Activated CD8-positive, alpha-beta memory T cell treated with anti-CD3 and anti-CD28 coated beads, Interleukin-2, amount 50 U/mL, for 24 hours (primary cell): Measurements from ENCODE around the gene PIK3C2A.

Source experiments
- DNase-seq: peaks from one replicate; pipeline ENCODE4 v3.0.0-alpha.2; 2020; ENCODE audit errors: extremely low read depth

The PIK3C2A gene

GRCh38 chr11:17162376-17162775 lies 45.4 kb downstream of the PIK3C2A start:
- DNase-seq: no peak

- no peak for DNase-seq
Measured at GRCh38 chr11:17161515-17161914, 46.3 kb downstream of the PIK3C2A start.

GRCh38 chr11:17159441-17159840 lies 48.3 kb downstream of the PIK3C2A start:
- no peak for DNase-seq
